Astrocyte (in vitro differentiated cells and primary cell): ENCODE results near the gene ILKAP. TPM values are rescaled to one million over a fixed set of nuclear protein-coding genes. Genes with fewer than 3 reads are reported as not detected.

Experiments used
- DNase-seq: peaks from one replicate; pipeline ENCODE4 v3.0.0-alpha.2; 2010; ENCODE audit warnings: low read depth
- FAIRE-seq: peaks from 2 replicates; lab custom pipeline; 2011; peaks lifted over from hg19 to GRCh38; lab: Jason Lieb, UNC
- H2AFZ ChIP-seq: 2 replicates; pipeline ENCODE4 v1.6.0; 2012; ENCODE audit warnings: low read depth, low read length, inconsistent platforms
- H3K27ac ChIP-seq: 2 replicates; pipeline ENCODE4 v1.5.1; 2011; ENCODE audit warnings: low read depth, low read length, inconsistent platforms
- H3K27me3 ChIP-seq: 2 replicates; pipeline ENCODE4 v1.6.0; 2011; ENCODE audit warnings: low read length, inconsistent platforms; ENCODE audit not compliant: insufficient read depth
- H3K36me3 ChIP-seq: 2 replicates; pipeline ENCODE4 v1.5.1; 2011; ENCODE audit warnings: low read length, inconsistent platforms; ENCODE audit not compliant: insufficient read depth
- H3K4me1 ChIP-seq: 2 replicates; pipeline ENCODE4 v1.5.1; 2011; ENCODE audit warnings: low read length, inconsistent platforms; ENCODE audit not compliant: insufficient read depth
- H3K4me2 ChIP-seq: 2 replicates; pipeline ENCODE4 v1.6.0; 2012; ENCODE audit warnings: low read length, inconsistent platforms
- H3K4me3 ChIP-seq: 2 replicates; pipeline ENCODE4 v1.5.1; 2011; ENCODE audit warnings: low read depth, mild to moderate bottlenecking, low read length, inconsistent platforms; ENCODE audit not compliant: insufficient read depth
- H3K79me2 ChIP-seq: 2 replicates; pipeline ENCODE4 v1.6.0; 2012; ENCODE audit warnings: mild to moderate bottlenecking, low read length, inconsistent platforms; ENCODE audit not compliant: insufficient read depth
- H3K9ac ChIP-seq: 2 replicates; pipeline ENCODE4 v1.6.0; 2012; ENCODE audit warnings: mild to moderate bottlenecking, low read length, inconsistent platforms
- H3K9me3 ChIP-seq: 2 replicates; pipeline ENCODE4 v1.5.1; 2012; ENCODE audit warnings: low read depth, mild to moderate bottlenecking, low read length, inconsistent platforms; ENCODE audit not compliant: insufficient read depth
- H4K20me1 ChIP-seq: 2 replicates; pipeline ENCODE4 v1.6.0; 2012; ENCODE audit warnings: low read length, inconsistent platforms; ENCODE audit not compliant: insufficient read depth
- H3K27ac Mint-ChIP-seq: one replicate; pipeline ENCODE4 v1.8.0; 2021; ENCODE audit warnings: mild to moderate bottlenecking, mixed read lengths; ENCODE audit not compliant: unreplicated experiment
- H3K27me3 Mint-ChIP-seq: one replicate; pipeline ENCODE4 v1.8.0; 2021; ENCODE audit warnings: low read depth, mixed read lengths; ENCODE audit not compliant: unreplicated experiment
- H3K36me3 Mint-ChIP-seq: one replicate; pipeline ENCODE4 v1.8.0; 2021; ENCODE audit warnings: low read depth, mixed read lengths; ENCODE audit not compliant: unreplicated experiment
- H3K4me1 Mint-ChIP-seq: one replicate; pipeline ENCODE4 v1.8.0; 2021; ENCODE audit warnings: low read depth, mixed read lengths; ENCODE audit not compliant: unreplicated experiment
- H3K4me3 Mint-ChIP-seq: one replicate; pipeline ENCODE4 v1.8.0; 2021; ENCODE audit warnings: mild to moderate bottlenecking, moderate library complexity, mixed read lengths; ENCODE audit not compliant: unreplicated experiment
- H3K9me3 Mint-ChIP-seq: one replicate; pipeline ENCODE4 v1.8.0; 2021; ENCODE audit warnings: mild to moderate bottlenecking, mixed read lengths; ENCODE audit not compliant: unreplicated experiment
- EZH2 ChIP-seq: IDR thresholded peaks from 2 replicates; pipeline ENCODE4 v1.6.1; 2012; ENCODE audit warnings: mild to moderate bottlenecking, low read length, inconsistent platforms; ENCODE audit not compliant: insufficient read depth
- total RNA-seq: library from RNA; stranded (reverse); gene quantifications from 2 replicates; pipeline ENCODE4 v1.2.1, GENCODE V29; 2021
- TF ChIP-seq, protein P1 (sequence below): IDR thresholded peaks from 2 replicates; pipeline ENCODE4 v1.5.1; 2011; ENCODE audit warnings: low read depth, mild to moderate bottlenecking, inconsistent platforms, low read length, moderate library complexity; ENCODE audit not compliant: insufficient read depth

ILKAP gene
- total RNA-seq, 1 donor from 2014 or later = 32.3 TPM

DNA sequence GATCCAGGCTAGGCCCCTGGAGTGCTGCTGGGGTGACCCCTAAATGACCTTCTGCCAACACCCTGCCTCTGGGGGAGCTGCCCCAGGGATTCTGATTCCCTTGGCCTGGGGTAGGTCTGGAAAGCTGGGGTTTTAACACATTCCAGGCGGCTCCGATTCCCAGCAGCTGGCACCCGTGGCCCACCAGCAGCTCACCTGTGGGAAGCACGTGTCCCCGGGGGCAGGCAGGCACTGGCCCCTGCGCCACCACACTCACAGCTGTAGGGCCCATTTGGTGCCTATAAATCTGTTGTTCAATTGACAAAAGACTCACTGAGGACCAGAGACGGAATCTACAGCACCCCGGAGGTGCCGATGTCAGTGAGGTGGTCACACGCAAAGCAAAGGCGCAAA is 69.1 kb downstream of the ILKAP start:
- Histone ChIP-seq H3K9me3 (no peaks in the 10 kb centered on the region), H3K4me2 (no peak overlapping the region), H3K27me3 (no peaks in the 10 kb centered on the region), H2AFZ (no peak overlapping the region), H3K79me2 (no peaks in the 10 kb centered on the region), H3K4me1 (no peaks in the 10 kb centered on the region), H4K20me1 (no peaks in the 10 kb centered on the region), H3K4me3 (no peak overlapping the region), H3K27ac (no peak overlapping the region), H3K36me3 (no peaks in the 10 kb centered on the region), H3K9ac (no peak overlapping the region)
- DNase-seq = no peak
- no peak for TF ChIP-seq EZH2
- TF ChIP-seq, protein P1, sequence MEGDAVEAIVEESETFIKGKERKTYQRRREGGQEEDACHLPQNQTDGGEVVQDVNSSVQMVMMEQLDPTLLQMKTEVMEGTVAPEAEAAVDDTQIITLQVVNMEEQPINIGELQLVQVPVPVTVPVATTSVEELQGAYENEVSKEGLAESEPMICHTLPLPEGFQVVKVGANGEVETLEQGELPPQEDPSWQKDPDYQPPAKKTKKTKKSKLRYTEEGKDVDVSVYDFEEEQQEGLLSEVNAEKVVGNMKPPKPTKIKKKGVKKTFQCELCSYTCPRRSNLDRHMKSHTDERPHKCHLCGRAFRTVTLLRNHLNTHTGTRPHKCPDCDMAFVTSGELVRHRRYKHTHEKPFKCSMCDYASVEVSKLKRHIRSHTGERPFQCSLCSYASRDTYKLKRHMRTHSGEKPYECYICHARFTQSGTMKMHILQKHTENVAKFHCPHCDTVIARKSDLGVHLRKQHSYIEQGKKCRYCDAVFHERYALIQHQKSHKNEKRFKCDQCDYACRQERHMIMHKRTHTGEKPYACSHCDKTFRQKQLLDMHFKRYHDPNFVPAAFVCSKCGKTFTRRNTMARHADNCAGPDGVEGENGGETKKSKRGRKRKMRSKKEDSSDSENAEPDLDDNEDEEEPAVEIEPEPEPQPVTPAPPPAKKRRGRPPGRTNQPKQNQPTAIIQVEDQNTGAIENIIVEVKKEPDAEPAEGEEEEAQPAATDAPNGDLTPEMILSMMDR = no peak
- Mint-ChIP-seq H3K9me3 (no peaks in the 10 kb centered on the region), H3K36me3 (no peaks in the 10 kb centered on the region), H3K4me1 (no peaks in the 10 kb centered on the region), H3K4me3 (no peak overlapping the region), H3K27me3 (peaks cover 35% of the 10 kb centered on the region), H3K27ac (no peak overlapping the region)
- FAIRE-seq = no peak

DNA sequence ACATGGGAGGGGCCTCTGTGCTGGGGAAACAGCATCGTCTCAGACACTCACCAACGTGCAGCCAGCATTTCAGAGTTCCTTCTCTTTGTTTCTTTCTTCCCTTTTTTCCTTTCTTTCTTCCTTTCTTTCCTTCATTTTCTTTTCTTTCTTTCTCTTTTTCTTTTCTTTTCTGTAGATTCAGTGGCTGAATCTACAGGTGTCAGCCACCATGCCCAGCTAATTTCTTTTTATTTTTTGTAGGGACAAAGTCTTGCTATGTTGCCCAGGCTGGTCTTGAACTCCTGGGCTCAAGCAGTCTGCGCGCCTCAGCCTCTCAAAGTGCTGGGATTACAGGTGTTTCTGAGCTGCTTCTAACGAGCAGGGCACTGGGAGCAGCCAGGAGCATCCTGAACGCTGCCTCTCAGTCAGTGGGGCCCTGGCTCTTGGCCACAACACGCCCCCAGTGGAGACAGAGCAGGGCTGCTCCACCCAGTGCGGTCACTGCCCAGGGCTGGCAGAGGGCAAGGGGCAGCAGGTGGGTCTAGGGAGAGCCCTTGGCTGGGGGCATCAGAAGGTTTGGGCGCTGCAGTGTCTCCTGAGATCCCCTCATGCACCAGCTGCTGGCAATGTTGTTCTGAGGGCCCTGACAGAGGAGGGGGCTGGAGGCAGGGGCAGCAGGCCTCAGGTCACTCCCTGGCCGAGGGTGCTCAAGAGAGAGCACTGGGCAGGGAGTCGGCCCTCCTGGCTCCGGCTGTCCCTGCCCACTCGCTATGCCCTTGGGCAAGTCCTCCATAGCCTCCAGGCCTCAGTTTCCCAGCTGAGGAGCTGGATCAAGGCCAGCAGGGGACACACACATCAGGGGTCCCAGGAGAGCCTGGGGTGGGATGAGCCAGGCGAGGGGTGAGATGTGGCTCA is 69.7 kb downstream of the ILKAP start:
- Histone ChIP-seq H4K20me1 (no peaks in the 10 kb centered on the region), H3K27ac (no peak overlapping the region), H3K9ac (no peak overlapping the region), H3K27me3 (no peaks in the 10 kb centered on the region), H2AFZ (no peak overlapping the region), H3K36me3 (no peaks in the 10 kb centered on the region), H3K9me3 (no peaks in the 10 kb centered on the region), H3K4me3 (no peak overlapping the region), H3K4me1 (no peaks in the 10 kb centered on the region), H3K4me2 (no peak overlapping the region), H3K79me2 (no peaks in the 10 kb centered on the region)
- Mint-ChIP-seq H3K9me3 (no peaks in the 10 kb centered on the region), H3K27ac (no peak overlapping the region), H3K36me3 (no peaks in the 10 kb centered on the region), H3K27me3 (peaks cover 35% of the 10 kb centered on the region), H3K4me1 (no peaks in the 10 kb centered on the region), H3K4me3 (no peak overlapping the region)
- no peak for TF ChIP-seq EZH2
- TF ChIP-seq, protein P1 = no peak
- FAIRE-seq (no peak), DNase-seq (no peak)
